Uterus (tissue), 2 donors: Measurements from ENCODE around the gene AFF4.

ENCODE experiments used
- CTCF ChIP-seq, 4 experiments: fragments of 200-600 bp in 2 of 4; fragments of 450-650 bp in 2 of 4; sonication (generic) in 2 of 4; IDR thresholded peaks; one replicate each; pipeline ENCODE4 v1.5.1; 2016 to 2019; ENCODE audit warnings: antibody characterized with exemption in 4 of 4, mild to moderate bottlenecking in 2 of 4, moderate library complexity in 1 of 4
- POLR2A ChIP-seq, 2 donors: fragments of 450-650 bp; IDR thresholded peaks; one replicate each; pipeline ENCODE4 v1.6.1; 2016; ENCODE audit warnings: antibody characterized with exemption in 2 of 2, mild to moderate bottlenecking in 1 of 2, moderate library complexity in 1 of 2

GRCh38 chr5:132877938-132878337 is 85.5 kb downstream of the AFF4 start:
- TF ChIP-seq POLR2A (IDR thresholded peaks at IDR 0.05) (no peak), CTCF (IDR thresholded peaks at IDR 0.05) (no peak)
